ENCODE results near the gene TEF. TPM values are rescaled to one million over a fixed set of nuclear protein-coding genes. Genes with fewer than 3 reads are reported as not detected.
A peak's percentile ranks its signal among the peaks of the same experiment; 100 is the strongest.

Gene TEF
- total and polyA plus RNA-seq, 9 of the 15 experiments (the other 6 are each of a cell fraction or from before 2014, with no cell fraction given): 0.04 to 3.1 (median 1.2) TPM

DNA sequence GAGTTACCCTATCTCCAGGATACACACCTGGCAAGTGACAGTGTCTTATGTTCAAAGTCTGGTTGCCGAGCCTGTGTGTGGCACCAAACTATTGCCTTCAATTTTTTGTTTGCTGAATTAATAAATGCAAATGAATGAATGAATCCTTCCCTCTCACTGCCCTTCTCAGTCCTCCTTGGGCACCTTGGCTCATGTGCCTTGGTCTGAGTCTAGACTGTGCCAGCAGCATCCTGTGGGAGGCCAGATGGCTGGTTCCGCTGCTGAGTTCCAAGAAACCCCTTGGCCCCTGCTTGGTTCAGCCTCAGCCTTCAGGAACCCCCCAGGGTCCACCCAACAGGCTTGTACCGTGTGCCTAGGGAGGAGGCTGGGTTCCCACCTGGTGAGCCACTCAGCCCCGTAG, 33.8 kb downstream of the TEF start:
- FAIRE-seq (no peak), DNase-seq (ENCODE audit: extremely low read depth in 1 of 4, low spot score in 3 of 4) (no peak), ATAC-seq (no peak)
- intact Hi-C loops (cut with micrococcal nuclease): no loop called here
- Histone ChIP-seq H3K9me3 (replicated peaks; ENCODE audit: control insufficient read depth, insufficient read depth, low read depth, low read length) (no peaks in the 10 kb centered on the region), H3K27me3 (ENCODE audit: control insufficient read depth in 2 of 2, insufficient read depth in 2 of 2, low read length in 2 of 2) (no peaks in the 10 kb centered on the region), H3K36me3 (ENCODE audit: control insufficient read depth, insufficient read depth, low read length) (no peaks in the 10 kb centered on the region), H4K20me1 (replicated peaks; ENCODE audit: control insufficient read depth, insufficient read depth, low read length) (no peaks in the 10 kb centered on the region), H3K4me2 (ENCODE audit: insufficient read depth, low read length) (peak overlapping the region; percentile 25; the same call in 1 of the 2 replicates), H3K9me1 (ENCODE audit: control insufficient read depth, insufficient read depth, low read length) (no peaks in the 10 kb centered on the region), H3K4me1 (replicated peaks in 1 of 2; ENCODE audit: control insufficient read depth in 2 of 2, insufficient read depth in 2 of 2, low read length in 2 of 2) (peaks cover 15 to 33% of the 10 kb centered on the region in 2 experiments; a peak in 4 of 5 replicates), H3K4me3 (no peak overlapping the region), H2AFZ (ENCODE audit: low read depth, low read length) (no peak overlapping the region), H3K9ac (ENCODE audit: insufficient read depth in 1 of 2, low read depth in 2 of 2, low read length in 2 of 2) (peak overlapping the region in 1 of 2 experiments; percentile 72; a peak in 1 of 4 replicates), H3K79me2 (ENCODE audit: control insufficient read depth, insufficient read depth, low read length) (peaks cover 34% of the 10 kb centered on the region), H3K27ac (ENCODE audit: extremely low read depth, low read depth, low read length) (no peak overlapping the region)
- POLR2A ChIA-PET: interaction anchor here (0.8 kb wide), 1 partner anchor 28 kb away, joined by 3 read pairs; no protein-coding TSS in a partner anchor
- in situ Hi-C loops (cut with MboI): no loop called here
- TF ChIP-seq TGIF2 (CRISPR knock-in tag; IDR thresholded peaks at IDR 0.05) (no peak), MCM3 (IDR thresholded peaks at IDR 0.05) (no peak), ZBTB8A (IDR thresholded peaks at IDR 0.05; ENCODE audit: partially characterized antibody) (no peak), GATA2 (CRISPR knock-in tag; IDR thresholded peaks at IDR 0.05) (no peak), SIN3B (IDR thresholded peaks at IDR 0.05; ENCODE audit: low read depth) (no peak), GTF2A2 (tag; IDR thresholded peaks at IDR 0.05) (no peak), SMARCC2 (IDR thresholded peaks at IDR 0.05; ENCODE audit: low read depth) (no peak), SRSF9 (IDR thresholded peaks at IDR 0.05; ENCODE audit: borderline replicate concordance, low read depth, low read length) (no peak), KLF1 (tag; IDR thresholded peaks at IDR 0.05) (no peak)
- TF ChIP-seq, protein P1, sequence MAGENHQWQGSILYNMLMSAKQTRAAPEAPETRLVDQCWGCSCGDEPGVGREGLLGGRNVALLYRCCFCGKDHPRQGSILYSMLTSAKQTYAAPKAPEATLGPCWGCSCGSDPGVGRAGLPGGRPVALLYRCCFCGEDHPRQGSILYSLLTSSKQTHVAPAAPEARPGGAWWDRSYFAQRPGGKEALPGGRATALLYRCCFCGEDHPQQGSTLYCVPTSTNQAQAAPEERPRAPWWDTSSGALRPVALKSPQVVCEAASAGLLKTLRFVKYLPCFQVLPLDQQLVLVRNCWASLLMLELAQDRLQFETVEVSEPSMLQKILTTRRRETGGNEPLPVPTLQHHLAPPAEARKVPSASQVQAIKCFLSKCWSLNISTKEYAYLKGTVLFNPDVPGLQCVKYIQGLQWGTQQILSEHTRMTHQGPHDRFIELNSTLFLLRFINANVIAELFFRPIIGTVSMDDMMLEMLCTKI (IDR thresholded peaks at IDR 0.05; ENCODE audit: partially characterized antibody): no peak
- TF ChIP-seq, protein P2, sequence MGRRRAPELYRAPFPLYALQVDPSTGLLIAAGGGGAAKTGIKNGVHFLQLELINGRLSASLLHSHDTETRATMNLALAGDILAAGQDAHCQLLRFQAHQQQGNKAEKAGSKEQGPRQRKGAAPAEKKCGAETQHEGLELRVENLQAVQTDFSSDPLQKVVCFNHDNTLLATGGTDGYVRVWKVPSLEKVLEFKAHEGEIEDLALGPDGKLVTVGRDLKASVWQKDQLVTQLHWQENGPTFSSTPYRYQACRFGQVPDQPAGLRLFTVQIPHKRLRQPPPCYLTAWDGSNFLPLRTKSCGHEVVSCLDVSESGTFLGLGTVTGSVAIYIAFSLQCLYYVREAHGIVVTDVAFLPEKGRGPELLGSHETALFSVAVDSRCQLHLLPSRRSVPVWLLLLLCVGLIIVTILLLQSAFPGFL (CRISPR knock-in tag; IDR thresholded peaks at IDR 0.05): no peak
- TF ChIP-seq, protein P3, sequence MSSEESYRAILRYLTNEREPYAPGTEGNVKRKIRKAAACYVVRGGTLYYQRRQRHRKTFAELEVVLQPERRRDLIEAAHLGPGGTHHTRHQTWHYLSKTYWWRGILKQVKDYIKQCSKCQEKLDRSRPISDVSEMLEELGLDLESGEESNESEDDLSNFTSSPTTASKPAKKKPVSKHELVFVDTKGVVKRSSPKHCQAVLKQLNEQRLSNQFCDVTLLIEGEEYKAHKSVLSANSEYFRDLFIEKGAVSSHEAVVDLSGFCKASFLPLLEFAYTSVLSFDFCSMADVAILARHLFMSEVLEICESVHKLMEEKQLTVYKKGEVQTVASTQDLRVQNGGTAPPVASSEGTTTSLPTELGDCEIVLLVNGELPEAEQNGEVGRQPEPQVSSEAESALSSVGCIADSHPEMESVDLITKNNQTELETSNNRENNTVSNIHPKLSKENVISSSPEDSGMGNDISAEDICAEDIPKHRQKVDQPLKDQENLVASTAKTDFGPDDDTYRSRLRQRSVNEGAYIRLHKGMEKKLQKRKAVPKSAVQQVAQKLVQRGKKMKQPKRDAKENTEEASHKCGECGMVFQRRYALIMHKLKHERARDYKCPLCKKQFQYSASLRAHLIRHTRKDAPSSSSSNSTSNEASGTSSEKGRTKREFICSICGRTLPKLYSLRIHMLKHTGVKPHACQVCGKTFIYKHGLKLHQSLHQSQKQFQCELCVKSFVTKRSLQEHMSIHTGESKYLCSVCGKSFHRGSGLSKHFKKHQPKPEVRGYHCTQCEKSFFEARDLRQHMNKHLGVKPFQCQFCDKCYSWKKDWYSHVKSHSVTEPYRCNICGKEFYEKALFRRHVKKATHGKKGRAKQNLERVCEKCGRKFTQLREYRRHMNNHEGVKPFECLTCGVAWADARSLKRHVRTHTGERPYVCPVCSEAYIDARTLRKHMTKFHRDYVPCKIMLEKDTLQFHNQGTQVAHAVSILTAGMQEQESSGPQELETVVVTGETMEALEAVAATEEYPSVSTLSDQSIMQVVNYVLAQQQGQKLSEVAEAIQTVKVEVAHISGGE (CRISPR knock-in tag; IDR thresholded peaks at IDR 0.05): no peak
- CTCF ChIA-PET (ENCODE audit: low intra/inter-chr PET ratio): no interaction called here
- WGBS (ENCODE audit: insufficient coverage, low coverage, missing lambda C conversion rate): 84% methylated on average over 4 of the region's 4 CpGs
- no TSS peak for BruUV-seq (replicated peaks)
